Astrocyte (in vitro differentiated cells and primary cell): ENCODE measurements around the gene CHEK1.

Source experiments
- EZH2 ChIP-seq: IDR thresholded peaks from 2 replicates; pipeline ENCODE4 v1.6.1; 2012; ENCODE audit warnings: mild to moderate bottlenecking, low read length, inconsistent platforms; ENCODE audit not compliant: insufficient read depth
- TF ChIP-seq, protein P1 (sequence below): IDR thresholded peaks from 2 replicates; pipeline ENCODE4 v1.5.1; 2011; ENCODE audit warnings: low read depth, mild to moderate bottlenecking, inconsistent platforms, low read length, moderate library complexity; ENCODE audit not compliant: insufficient read depth

DNA sequence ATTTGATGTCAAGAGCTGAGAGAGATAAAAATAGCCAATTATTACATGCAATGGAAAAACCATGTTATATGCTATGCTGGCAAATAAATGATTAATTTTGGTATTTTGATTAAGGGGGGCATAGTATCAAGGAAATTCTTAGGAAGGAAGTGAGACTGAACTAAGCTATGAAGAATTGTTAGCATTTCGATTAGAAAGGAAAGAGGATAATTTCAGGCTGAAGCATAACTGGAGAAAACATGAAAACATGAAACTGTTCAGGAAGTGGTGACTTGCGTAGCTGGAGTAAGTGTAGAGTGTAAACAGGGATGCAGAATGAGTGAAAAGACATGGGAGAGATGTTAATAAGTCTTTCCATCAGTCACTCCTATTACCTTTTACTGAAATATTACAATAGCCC is 49.2 kb downstream of the CHEK1 start:
- TF ChIP-seq, protein P1, sequence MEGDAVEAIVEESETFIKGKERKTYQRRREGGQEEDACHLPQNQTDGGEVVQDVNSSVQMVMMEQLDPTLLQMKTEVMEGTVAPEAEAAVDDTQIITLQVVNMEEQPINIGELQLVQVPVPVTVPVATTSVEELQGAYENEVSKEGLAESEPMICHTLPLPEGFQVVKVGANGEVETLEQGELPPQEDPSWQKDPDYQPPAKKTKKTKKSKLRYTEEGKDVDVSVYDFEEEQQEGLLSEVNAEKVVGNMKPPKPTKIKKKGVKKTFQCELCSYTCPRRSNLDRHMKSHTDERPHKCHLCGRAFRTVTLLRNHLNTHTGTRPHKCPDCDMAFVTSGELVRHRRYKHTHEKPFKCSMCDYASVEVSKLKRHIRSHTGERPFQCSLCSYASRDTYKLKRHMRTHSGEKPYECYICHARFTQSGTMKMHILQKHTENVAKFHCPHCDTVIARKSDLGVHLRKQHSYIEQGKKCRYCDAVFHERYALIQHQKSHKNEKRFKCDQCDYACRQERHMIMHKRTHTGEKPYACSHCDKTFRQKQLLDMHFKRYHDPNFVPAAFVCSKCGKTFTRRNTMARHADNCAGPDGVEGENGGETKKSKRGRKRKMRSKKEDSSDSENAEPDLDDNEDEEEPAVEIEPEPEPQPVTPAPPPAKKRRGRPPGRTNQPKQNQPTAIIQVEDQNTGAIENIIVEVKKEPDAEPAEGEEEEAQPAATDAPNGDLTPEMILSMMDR = no peak
- TF ChIP-seq EZH2 = no peak
